CD4-positive, alpha-beta T cell treated with Interleukin-12 subunit alpha and Interleukin-12 subunit beta, for 1 hour (primary cell): ENCODE results near the gene RNF126.
"Not testable (repeated sequence)": the region's sequence is repeated elsewhere in the genome, so short reads cannot be mapped to it uniquely, and the experiment has no call there.

Experiments
- DNase-seq: peaks from one replicate; pipeline ENCODE4 v3.0.0-alpha.2; 2020

Gene RNF126

DNA sequence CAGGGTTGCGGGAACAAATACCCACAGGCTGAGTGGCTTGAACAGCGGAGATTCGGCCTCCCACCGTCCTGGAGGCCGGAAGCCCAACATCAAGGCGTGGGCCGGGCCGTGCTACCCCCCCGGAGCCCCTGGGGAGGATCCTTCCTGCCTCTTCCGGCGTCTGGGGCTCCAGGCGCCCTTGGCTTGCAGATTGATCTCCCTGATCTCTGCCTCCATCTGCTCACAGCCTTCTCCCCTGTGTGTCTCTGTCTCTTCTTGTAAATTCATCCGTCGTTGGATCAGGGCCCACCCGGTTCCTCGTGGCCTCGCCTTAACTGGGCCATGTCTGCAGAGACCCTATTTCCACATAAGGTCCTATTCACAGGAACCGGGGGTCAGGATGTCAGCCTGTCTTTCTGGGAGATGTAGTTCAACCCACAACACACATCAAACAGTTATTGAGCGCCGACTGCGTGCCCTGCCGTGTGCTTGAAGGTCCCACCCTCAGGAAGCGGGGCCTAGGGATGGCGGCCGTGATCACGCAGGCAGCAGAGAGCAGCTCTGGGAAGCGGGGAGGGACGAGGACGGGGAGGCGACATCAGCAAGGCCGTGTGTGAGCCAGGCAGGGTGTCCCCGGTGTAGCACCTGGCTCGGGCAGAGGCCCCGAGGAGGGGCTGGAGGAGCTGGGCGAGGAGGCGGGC is 52.1 kb downstream of the RNF126 start:
- peak; percentile 72 for DNase-seq

DNA sequence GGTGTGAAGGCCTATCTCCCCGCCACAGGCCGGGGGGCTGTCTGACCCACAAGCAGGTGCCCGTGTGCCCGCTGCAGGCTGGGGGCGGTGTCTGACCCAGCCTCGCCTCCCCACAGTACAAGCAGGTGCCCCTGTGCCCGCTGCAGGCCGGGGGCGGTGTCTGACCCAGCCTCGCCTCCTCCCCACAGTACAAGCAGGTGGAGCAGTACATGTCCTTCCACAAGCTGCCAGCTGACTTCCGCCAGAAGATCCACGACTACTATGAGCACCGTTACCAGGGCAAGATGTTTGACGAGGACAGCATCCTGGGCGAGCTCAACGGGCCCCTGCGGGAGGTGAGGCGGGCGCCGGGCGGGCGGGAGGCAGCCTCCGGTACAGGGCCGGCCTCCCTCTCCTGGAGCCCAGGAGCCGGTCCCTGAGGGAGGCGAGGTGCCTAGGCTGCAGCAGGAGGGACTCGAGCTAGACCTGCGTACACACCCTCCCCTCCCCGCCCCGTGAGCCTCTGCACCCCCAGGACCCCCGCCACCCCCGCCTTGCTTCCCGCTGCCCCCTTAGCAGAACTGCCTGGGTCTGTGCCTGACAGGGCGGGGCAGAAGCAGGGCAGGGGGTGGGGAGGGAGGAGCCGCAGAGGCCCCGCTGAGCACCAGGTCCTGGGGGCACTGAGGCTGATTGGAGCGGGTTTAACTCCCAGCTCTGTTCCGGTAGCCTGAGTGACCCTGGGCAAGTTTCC is 52.8 kb downstream of the RNF126 start:
- peak; percentile 53 for DNase-seq

DNA sequence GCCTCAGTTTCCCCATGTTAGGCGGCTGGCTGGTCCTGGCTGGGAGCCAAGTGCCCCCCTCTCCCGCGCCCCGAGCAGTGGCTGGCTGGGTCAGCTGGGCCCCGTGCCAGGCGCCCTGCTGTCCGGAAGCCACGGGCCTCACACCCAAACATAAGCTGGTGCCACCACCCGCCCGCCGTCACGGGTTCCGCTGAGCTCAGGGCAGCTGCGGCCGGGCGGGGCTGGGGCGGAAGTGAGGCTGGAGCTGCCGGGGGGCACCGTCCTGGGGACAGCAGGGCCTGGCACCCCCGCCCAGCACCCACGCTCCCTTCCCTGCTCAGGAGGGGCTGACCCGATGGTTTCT is 54.0 kb downstream of the RNF126 start:
- DNase-seq, result no peak

DNA sequence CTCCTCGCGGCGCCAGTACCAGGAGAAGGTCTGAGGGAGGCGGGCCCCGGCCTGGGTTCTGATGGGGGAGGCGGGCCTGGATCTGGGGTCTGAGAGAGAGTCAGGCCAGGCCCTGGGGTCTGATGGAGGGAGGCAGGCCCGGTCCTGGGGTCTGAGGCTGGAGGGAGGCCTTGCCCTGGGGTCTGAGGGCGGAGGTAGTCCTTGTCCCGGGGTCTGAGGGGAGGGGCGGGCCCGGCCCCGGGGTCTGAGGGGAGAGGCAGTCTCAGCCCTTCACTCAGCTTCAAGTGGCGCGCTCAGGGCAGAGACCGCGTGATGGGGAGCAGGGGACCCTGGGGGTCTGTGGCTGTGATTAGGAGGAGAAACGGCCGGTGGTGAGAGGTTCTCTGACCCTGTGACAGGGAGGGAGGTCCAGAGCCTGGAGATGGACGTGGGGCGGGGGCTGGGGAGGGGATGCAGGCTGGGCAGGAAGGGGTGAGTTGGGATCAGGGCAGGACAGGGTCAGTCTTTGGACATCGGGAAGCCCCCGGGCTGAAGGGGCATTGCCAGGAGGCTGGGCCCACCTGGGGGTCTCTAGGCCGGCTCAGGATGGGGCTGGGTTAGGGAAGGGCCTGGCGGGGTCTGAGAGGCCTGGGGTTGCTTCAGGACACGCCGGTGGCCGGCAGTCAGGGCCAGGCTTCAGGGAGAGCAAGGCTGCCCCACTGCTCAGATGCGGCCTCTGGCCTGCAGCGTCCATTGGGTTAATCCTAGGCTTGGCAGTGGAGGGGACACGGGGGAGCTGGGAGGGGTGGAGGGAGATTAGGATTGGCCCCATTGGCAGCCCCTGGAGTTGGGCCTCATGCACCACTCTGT is 54.6 kb downstream of the RNF126 start:
- no peak for DNase-seq

DNA sequence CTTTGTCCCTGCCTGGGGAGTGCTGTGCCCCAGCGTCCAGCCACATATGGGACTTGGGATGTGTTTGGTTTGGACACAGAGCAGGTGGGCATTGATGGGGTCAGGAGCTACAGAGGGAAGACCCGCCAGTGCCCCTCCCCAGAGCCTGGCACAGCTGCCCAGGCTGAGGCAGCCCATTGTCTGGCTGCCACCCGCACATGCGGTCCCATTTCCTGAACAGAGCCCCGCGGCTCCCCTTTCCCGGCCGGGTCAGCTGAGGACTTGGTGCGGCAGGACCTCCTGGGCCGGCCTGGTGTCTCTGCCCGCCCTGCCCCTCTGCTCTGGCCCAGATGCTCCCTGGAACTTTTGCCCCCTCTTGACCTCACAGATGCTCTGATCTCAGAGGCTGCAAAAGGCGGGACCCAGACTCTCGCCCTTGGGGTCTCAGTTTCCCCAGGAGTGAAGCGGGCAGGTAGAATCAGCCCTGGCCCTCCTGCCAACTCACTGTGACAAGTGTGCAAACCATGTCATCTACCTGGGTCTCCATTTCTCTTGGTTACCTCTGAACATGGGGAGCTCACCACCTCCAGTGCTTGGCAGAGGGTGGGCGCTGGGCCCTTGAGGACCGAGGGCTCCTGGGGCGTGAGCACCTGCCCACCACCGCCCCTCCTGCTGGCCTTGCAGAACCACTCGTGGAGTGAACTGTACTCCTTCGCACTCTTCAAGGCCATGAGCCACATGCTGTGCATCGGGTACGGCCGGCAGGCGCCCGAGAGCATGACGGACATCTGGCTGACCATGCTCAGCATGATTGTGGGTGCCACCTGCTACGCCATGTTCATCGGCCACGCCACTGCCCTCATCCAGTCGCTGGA is 55.5 kb downstream of the RNF126 start:
- DNase-seq, result no peak

DNA sequence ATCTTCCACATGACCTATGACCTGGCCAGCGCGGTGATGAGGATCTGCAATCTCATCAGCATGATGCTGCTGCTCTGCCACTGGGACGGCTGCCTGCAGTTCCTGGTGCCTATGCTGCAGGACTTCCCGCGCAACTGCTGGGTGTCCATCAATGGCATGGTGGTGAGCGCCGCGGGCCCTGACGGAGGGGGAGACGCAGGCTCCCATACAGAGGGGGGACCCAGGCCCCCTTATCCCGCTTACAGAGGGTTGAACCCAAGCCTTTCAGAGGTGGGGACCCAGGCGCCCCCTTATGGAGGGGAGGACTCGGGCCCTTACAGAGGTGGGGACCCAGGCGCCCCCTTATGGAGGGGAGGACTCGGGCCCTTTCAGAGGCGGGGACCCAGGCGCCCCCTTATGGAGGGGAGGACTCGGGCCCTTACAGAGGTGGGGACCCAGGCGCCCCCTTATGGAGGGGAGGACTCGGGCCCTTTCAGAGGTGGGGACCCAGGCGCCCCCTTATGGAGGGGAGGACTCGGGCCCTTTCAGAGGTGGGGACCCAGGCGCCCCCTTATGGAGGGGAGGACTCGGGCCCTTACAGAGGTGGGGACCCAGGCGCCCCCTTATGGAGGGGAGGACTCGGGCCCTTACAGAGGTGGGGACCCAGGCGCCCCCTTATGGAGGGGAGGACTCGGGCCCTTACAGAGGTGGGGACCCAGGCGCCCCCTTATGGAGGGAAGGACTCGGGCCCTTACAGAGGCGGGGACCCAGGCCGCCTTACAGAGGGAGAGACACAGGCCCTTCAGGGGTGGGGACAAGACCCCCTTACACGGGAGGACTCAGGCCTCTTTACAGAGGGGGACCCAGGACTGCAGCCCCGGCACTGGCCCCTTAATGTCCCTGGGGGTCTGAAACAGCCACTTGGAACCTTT is 57.7 kb downstream of the RNF126 start:
- DNase-seq, result not testable (repeated sequence)

DNA sequence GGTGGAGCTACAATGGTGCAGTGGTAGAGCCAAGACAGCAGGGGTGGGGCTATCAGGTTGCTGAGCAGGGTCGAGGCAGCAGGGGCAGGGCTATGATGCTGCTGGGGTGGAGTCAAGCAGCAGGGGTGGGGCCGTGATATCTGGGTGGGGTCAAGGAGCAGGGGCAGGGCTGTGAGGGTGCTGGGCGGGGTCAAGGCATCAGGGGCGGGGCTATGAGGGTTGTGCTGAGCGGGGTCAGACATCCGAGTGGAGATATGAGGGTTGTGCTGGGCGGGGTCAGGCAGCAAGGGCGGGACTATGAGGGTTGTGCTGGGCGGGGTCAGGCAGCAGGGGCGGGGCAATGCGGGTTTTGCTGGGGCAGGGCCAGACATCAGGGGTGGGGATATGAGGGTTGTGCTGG is 58.7 kb downstream of the RNF126 start:
- peak; percentile 37 for DNase-seq

DNA sequence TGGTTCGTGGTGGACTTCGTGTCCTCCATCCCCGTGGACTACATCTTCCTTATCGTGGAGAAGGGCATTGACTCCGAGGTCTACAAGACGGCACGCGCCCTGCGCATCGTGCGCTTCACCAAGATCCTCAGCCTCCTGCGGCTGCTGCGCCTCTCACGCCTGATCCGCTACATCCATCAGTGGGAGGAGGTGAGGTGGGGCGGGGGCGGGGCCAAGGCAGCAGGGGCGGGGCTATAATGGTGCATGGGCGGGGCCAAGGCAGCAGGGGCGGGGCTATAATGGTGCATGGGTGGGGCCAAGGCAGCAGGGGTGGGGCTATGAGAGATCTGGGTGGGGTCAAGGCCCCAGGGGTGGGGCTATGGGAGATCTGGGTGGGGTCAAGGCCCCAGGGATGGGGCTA is 59.2 kb downstream of the RNF126 start:
- DNase-seq, result not testable (repeated sequence)

DNA sequence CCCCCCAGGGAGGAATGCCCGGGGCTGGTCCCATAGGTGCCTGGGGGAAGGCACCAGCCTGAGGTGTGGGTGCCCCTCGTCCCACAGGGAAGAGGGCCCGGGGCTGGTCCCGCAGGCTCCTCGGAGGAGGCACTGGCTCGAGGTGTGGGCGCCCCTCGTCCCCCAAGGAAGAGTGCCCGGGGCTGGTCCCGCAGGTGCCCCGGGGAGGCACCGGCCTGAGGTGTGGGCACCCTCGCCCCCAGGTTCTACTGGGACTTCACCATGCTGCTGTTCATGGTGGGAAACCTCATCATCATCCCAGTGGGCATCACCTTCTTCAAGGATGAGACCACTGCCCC is 59.7 kb downstream of the RNF126 start:
- DNase-seq, result not testable (repeated sequence)

DNA sequence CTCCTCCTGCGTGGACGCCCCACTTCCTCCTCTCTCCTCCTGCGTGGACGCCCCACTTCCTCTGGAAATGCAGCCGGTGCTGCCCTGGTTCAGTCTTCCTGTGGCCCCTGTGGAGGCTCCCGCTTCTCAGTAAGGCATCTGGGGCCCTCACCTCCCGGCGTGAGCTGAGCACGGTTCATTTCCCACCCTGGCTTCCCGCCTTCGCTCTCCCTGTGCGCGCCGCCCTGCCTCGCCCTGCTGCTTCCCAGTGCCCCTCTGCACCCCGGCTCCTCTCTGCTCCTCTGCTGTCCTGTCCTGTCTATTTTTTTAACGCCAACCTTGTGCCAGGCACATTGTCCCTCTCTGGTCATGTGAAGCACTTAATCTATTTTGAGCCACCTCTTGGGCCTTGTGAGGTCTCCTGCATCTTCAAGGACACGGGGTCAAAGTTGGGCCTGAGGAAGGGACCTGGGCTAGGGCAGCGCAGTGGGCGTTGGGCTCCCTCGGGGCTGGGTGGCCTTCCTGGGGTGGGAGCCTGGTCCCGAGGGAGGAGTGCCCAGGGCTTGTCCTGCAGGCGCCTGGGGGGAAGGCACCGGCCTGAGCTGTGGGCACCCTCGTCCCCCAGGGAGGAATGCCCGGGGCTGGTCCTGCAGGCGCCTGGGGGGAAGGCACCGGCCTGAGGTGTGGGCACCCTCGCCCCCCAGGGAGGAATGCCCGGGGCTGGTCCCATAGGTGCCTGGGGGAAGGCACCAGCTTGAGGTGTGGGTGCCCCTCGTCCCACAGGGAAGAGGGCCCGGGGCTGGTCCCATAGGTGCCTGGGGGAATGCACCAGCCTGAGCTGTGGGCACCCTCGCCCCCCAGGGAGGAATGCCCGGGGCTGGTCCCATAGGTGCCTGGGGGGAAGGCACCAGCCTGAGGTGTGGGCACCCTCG is 60.4 kb downstream of the RNF126 start:
- no peak for DNase-seq

DNA sequence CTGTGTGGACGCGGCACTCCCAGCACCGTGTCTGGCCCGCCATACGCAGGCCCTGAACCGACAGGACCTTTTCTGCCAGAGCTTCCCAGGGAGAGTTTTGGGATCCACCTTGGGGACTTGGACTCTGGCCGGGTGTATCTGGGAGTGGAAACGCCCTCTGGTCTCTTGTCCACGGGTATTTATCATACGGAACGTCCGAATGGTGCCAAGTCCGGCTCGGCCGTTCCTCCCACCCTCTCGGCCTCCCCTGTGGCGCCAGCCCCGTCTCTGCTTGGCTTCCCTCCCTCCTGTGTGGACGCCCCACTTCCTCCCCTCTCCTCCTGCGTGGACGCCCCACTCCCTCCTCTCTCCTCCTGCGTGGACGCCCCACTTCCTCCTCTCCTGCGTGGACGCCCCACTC is 61.2 kb downstream of the RNF126 start:
- DNase-seq, result no peak

DNA sequence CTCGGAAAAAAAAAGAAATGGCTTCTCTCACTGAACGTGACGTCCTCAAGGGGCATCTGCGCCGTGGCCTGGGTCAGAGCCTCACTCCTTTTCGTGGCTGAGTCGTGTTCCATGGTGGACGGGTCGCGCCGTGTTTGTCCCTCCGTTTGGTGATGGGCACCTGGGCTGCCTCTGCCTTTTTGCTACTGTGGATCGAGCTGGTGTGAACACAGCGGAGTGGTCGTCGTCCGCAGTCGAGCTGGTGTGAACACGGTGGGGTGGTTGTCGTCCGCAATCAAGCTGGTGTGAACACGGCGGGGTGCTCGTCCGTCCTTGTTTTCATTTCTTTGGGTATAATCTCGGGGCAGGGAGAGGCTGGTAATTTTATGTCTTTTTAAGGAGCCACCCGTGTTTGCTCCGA is 61.7 kb downstream of the RNF126 start:
- DNase-seq, result no peak
